ENCODE data around the gene OMG.
A peak's percentile ranks its signal among the peaks of the same experiment; 100 is the strongest.

DNA sequence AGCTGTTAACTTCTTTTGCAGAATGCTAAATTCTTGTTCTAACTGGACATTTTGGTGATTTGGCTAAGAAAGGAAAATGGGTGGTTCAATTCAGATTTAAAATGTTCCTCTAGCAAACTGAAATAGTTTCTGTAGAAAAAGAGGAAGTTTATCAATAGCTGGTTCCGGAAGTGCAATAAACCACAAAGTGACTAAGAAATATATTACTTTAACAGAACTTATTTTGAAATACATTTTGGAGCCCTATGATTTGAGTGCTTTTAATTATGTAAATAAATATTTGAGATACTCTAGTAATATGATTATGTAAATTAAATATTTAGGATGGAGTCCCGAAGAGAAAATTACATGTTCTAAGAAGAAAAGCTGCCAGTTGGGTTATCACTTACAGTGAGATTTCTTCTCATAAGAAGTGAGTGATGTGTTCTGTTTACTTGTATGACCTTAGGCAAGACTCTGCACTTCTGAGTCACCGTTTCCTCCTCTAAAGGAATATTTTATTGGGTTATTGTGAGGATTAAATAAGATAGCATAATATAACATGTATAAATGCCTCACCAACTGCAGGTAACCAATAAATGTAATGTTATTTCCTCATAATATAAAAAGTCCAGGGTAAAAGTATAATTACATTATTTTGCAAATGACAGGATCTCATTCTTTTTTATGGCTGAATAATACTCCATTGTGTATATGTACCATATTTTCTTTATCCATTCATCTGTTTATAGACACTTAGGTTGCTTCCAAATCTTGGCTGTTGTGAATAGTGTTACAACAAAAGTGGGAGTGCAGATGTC is 17.1 kb upstream of the OMG start, which contains the start of gene EVI2B:
- TF ChIP-seq, protein P1, sequence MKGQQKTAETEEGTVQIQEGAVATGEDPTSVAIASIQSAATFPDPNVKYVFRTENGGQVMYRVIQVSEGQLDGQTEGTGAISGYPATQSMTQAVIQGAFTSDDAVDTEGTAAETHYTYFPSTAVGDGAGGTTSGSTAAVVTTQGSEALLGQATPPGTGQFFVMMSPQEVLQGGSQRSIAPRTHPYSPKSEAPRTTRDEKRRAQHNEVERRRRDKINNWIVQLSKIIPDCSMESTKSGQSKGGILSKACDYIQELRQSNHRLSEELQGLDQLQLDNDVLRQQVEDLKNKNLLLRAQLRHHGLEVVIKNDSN (IDR thresholded peaks at IDR 0.05; ENCODE audit: borderline replicate concordance, low read depth) = no peak
- TF ChIP-seq CTCF (IDR thresholded peaks at IDR 0.05) (no peak), REST (IDR thresholded peaks at IDR 0.05; ENCODE audit: low read depth, low read length) (no peak), TAF1 (IDR thresholded peaks at IDR 0.05; ENCODE audit: borderline replicate concordance, low read depth, low read length) (no peak), USF2 (IDR thresholded peaks at IDR 0.05; ENCODE audit: borderline replicate concordance, low read depth, low read length) (no peak), POLR2AphosphoS5 (IDR thresholded peaks at IDR 0.05; ENCODE audit: low read depth, low read length) (no peak), EZH2phosphoT487 (IDR thresholded peaks at IDR 0.05; ENCODE audit: borderline replicate concordance, low read depth) (no peak), ELF1 (IDR thresholded peaks at IDR 0.05) (no peak), JUND (IDR thresholded peaks at IDR 0.05) (0 out of 2 replicates have a peak, but pooled peaks have one; percentile 14)
- TF ChIP-seq, protein P2, sequence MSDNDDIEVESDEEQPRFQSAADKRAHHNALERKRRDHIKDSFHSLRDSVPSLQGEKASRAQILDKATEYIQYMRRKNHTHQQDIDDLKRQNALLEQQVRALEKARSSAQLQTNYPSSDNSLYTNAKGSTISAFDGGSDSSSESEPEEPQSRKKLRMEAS (IDR thresholded peaks at IDR 0.05; ENCODE audit: low read depth) = no peak

Data from SK-N-SH (cell line).